GM11168 (cell line): Measurements from ENCODE around the gene CDH22.

Experiments used
- in situ Hi-C: fragments of 300-500 bp; cut with MboI; formaldehyde crosslinking; loops from one replicate; pipeline ENCODE4 v1.12.0; 2022; ENCODE audit warnings: low sequenced_read_pairs; ENCODE audit not compliant: unreplicated experiment

CDH22 gene

GRCh38 chr20:46159101-46159897 lies 149.0 kb downstream of the CDH22 start:
- in situ Hi-C loops = no loop called here

GRCh38 chr20:46158476-46158987 lies 149.8 kb downstream of the CDH22 start:
- in situ Hi-C loops = no loop called here

- in situ Hi-C loops = no loop called here
These were observed 150.7 kb downstream of the CDH22 start for GRCh38 chr20:46157625-46158024.

GRCh38 chr20:46157076-46157592 lies 151.2 kb downstream of the CDH22 start:
- in situ Hi-C loops = no loop called here

GRCh38 chr20:46156065-46156464 lies 152.2 kb downstream of the CDH22 start:
- in situ Hi-C loops = no loop called here

GRCh38 chr20:46154796-46155195 lies 153.5 kb downstream of the CDH22 start:
- in situ Hi-C loops = no loop called here

- in situ Hi-C loops = no loop called here
These were observed 154.0 kb downstream of the CDH22 start for GRCh38 chr20:46154305-46154704.

GRCh38 chr20:46152824-46153586 lies 155.3 kb downstream of the CDH22 start:
- in situ Hi-C loops = no loop called here

GRCh38 chr20:46151936-46152335 lies 156.4 kb downstream of the CDH22 start:
- in situ Hi-C loops = no loop called here

GRCh38 chr20:46150943-46151342 lies 157.4 kb downstream of the CDH22 start:
- in situ Hi-C loops = no loop called here

- in situ Hi-C loops = no loop called here
These were observed 159.7 kb downstream of the CDH22 start for GRCh38 chr20:46148313-46149208.

- in situ Hi-C loops = no loop called here
These were observed 162.6 kb downstream of the CDH22 start for GRCh38 chr20:46145713-46146112.

GRCh38 chr20:46144432-46145025 lies 163.8 kb downstream of the CDH22 start:
- in situ Hi-C loops = no loop called here

- in situ Hi-C loops = no loop called here
These were observed 166.2 kb downstream of the CDH22 start for GRCh38 chr20:46142124-46142523.

- in situ Hi-C loops = no loop called here
These were observed 168.3 kb downstream of the CDH22 start for GRCh38 chr20:46139908-46140482.

GRCh38 chr20:46139266-46139889 lies 168.9 kb downstream of the CDH22 start:
- in situ Hi-C loops = no loop called here

- in situ Hi-C loops = no loop called here
These were observed 170.5 kb downstream of the CDH22 start for GRCh38 chr20:46137816-46138215.

- in situ Hi-C loops = no loop called here
These were observed 172.3 kb downstream of the CDH22 start for GRCh38 chr20:46135856-46136633.
